NCI-H146 treated with DMSO at 0.1 percent for 48 hours (cell line): ENCODE results near the gene MEAF6.
A peak's percentile ranks its signal among the peaks of the same experiment; 100 is the strongest.
"Not testable (repeated sequence)": the region's sequence is repeated elsewhere in the genome, so short reads cannot be mapped to it uniquely, and the experiment has no call there.

Experiments used
- DNase-seq: peaks from one replicate; lab custom pipeline; 2025; ENCODE audit not compliant: unreplicated experiment; lab: John Stamatoyannopoulos, UW

Gene MEAF6

GRCh38 chr1:37532418-37533156 lies 18.0 kb upstream of the MEAF6 start:
- DNase-seq = not testable (repeated sequence)

GRCh38 chr1:37529888-37530287 lies 15.3 kb upstream of the MEAF6 start:
- DNase-seq = not testable (repeated sequence)

- DNase-seq = no peak
Observed at GRCh38 chr1:37519613-37520012, 5.0 kb upstream of the MEAF6 start.

- not testable (repeated sequence) for DNase-seq
Observed at GRCh38 chr1:37518929-37519328, 4.4 kb upstream of the MEAF6 start.

- DNase-seq = not testable (repeated sequence)
Observed at GRCh38 chr1:37518241-37518640, 3.7 kb upstream of the MEAF6 start.

GRCh38 chr1:37517569-37517968 lies 3.0 kb upstream of the MEAF6 start:
- DNase-seq = no peak

- DNase-seq = no peak
Observed at GRCh38 chr1:37515185-37516034, 844 bp upstream of the MEAF6 start.

GRCh38 chr1:37513795-37514349 lies 694 bp downstream of the MEAF6 start:
- peak; percentile 49 for DNase-seq

GRCh38 chr1:37509181-37509580 lies 5.4 kb downstream of the MEAF6 start:
- no peak for DNase-seq

- DNase-seq = no peak
Observed at GRCh38 chr1:37506740-37507139, 7.8 kb downstream of the MEAF6 start.

GRCh38 chr1:37502791-37503190 lies 11.8 kb downstream of the MEAF6 start:
- not testable (repeated sequence) for DNase-seq

GRCh38 chr1:37502104-37502503 lies 12.5 kb downstream of the MEAF6 start:
- DNase-seq = no peak

- DNase-seq = no peak
Observed at GRCh38 chr1:37501661-37502060, 12.9 kb downstream of the MEAF6 start.

- DNase-seq = no peak
Observed at GRCh38 chr1:37498872-37499617, 15.5 kb downstream of the MEAF6 start.

GRCh38 chr1:37497832-37498231 lies 16.7 kb downstream of the MEAF6 start:
- peak; percentile 63 for DNase-seq

- no peak for DNase-seq
Observed at GRCh38 chr1:37495875-37496274, 18.7 kb downstream of the MEAF6 start.

- DNase-seq = no peak
Observed at GRCh38 chr1:37493336-37494098, 21.0 kb downstream of the MEAF6 start.

GRCh38 chr1:37487619-37487984 lies 27.0 kb downstream of the MEAF6 start:
- DNase-seq = no peak

GRCh38 chr1:37486680-37487618 lies 27.6 kb downstream of the MEAF6 start:
- DNase-seq = no peak
